ENCODE results near the gene TLE6.

TLE6 gene

DNA sequence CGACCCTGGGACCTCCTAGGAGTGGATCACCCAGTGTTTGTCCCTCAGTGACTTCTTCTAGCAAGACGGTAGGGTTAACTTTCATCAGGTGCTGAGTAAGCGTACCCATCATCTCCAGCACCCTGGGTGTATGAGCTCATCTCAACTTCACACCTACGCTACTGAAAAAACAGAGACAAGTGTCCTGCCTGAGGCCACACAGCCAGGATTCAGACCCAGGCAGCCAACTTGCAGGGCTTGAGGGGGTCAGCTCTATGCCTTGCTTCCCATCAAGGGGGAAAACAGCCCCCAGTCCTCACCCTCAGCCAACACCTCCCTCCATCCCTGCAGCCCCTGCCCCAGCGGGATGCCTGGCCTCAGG is 47.1 kb downstream of the TLE6 start:
- Histone ChIP-seq H3K4me2 (no peak overlapping the region), H3K4me3 (IDR thresholded peaks at IDR 0.05; ENCODE audit: insufficient read depth, low read depth, low read length) (no peak overlapping the region), H3K4me1 (ENCODE audit: low read depth, poor library complexity, severe bottlenecking) (no peaks in the 10 kb centered on the region), H3K9ac (no peak overlapping the region), H3K27me3 (ENCODE audit: insufficient read depth, low read depth) (peaks cover 86% of the 10 kb centered on the region), H3K27ac (no peak overlapping the region), H2AFZ (ENCODE audit: low read depth) (no peak overlapping the region), H3K36me3 (ENCODE audit: insufficient read depth) (no peaks in the 10 kb centered on the region), H4K20me1 (ENCODE audit: insufficient read depth) (no peaks in the 10 kb centered on the region), H3K79me2 (ENCODE audit: insufficient read depth, low read depth) (no peaks in the 10 kb centered on the region)
- no peak for TF ChIP-seq CTCF (conservative IDR thresholded peaks at IDR 0.05; ENCODE audit: low read depth, low read length)

DNA sequence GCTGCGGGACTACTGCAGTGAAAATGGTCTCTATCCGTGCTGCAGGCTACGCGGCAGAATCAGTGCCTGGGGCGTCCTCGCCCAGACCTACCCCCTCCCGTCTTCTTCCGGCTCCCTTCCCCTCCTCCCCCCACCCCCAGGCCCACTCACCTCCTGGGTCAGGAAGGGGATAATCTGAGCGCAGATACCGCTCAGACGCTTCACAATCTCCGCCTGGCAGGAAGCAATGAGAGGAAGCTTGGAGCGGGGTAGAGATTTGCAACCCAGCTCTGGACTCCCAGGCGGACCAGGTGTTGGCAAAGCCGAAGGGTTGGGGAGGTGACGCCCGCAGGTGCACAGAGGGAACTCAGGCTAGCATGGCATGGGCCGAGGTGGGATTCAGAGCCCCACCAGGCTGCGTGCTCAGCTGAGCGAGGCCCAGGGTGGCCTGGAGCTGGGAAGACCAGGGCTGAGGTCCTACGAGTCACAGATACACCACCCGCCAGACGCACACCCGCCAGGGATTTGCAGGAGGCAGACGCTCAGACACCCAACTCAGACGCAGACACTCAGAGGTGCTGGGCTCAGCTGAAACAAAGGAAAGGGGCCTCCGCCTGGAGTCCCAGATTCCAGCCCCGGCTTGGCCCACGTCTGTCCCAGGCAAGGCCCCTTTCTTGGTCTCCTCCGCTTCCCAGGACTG is 47.6 kb downstream of the TLE6 start:
- H4K20me1 ChIP-seq (ENCODE audit: insufficient read depth): no peaks in the 10 kb centered on the region
- H3K36me3 ChIP-seq (ENCODE audit: insufficient read depth): no peaks in the 10 kb centered on the region
- H3K9ac ChIP-seq: no peak overlapping the region
- no peak overlapping the region for H3K4me2 ChIP-seq
- H3K4me1 ChIP-seq (ENCODE audit: low read depth, poor library complexity, severe bottlenecking): no peaks in the 10 kb centered on the region
- no peak overlapping the region for H3K27ac ChIP-seq
- H2AFZ ChIP-seq (ENCODE audit: low read depth): no peak overlapping the region
- peaks cover 86% of the 10 kb centered on the region for H3K27me3 ChIP-seq (ENCODE audit: insufficient read depth, low read depth)
- TF ChIP-seq CTCF (conservative IDR thresholded peaks at IDR 0.05; ENCODE audit: low read depth, low read length): no peak
- H3K4me3 ChIP-seq (IDR thresholded peaks at IDR 0.05; ENCODE audit: insufficient read depth, low read depth, low read length): no peak overlapping the region
- H3K79me2 ChIP-seq (ENCODE audit: insufficient read depth, low read depth): no peaks in the 10 kb centered on the region

- H3K9ac ChIP-seq: no peak overlapping the region
- H3K4me3 ChIP-seq (IDR thresholded peaks at IDR 0.05; ENCODE audit: insufficient read depth, low read depth, low read length): no peak overlapping the region
- no peaks in the 10 kb centered on the region for H3K79me2 ChIP-seq (ENCODE audit: insufficient read depth, low read depth)
- H3K36me3 ChIP-seq (ENCODE audit: insufficient read depth): no peaks in the 10 kb centered on the region
- no peaks in the 10 kb centered on the region for H4K20me1 ChIP-seq (ENCODE audit: insufficient read depth)
- H3K4me1 ChIP-seq (ENCODE audit: low read depth, poor library complexity, severe bottlenecking): no peaks in the 10 kb centered on the region
- H3K27me3 ChIP-seq (ENCODE audit: insufficient read depth, low read depth): peaks cover 86% of the 10 kb centered on the region
- TF ChIP-seq CTCF (conservative IDR thresholded peaks at IDR 0.05; ENCODE audit: low read depth, low read length): no peak
- H2AFZ ChIP-seq (ENCODE audit: low read depth): no peak overlapping the region
- H3K27ac ChIP-seq: no peak overlapping the region
- no peak overlapping the region for H3K4me2 ChIP-seq
Observed at GRCh38 chr19:3025549-3025886, 48.2 kb downstream of the TLE6 start.

GRCh38 chr19:3026768-3027167 is 49.4 kb downstream of the TLE6 start:
- H2AFZ ChIP-seq (ENCODE audit: low read depth): no peak overlapping the region
- H3K79me2 ChIP-seq (ENCODE audit: insufficient read depth, low read depth): no peaks in the 10 kb centered on the region
- H3K4me3 ChIP-seq (IDR thresholded peaks at IDR 0.05; ENCODE audit: insufficient read depth, low read depth, low read length): no peak overlapping the region
- TF ChIP-seq CTCF (conservative IDR thresholded peaks at IDR 0.05; ENCODE audit: low read depth, low read length): no peak
- no peak overlapping the region for H3K27ac ChIP-seq
- H3K27me3 ChIP-seq (ENCODE audit: insufficient read depth, low read depth): peaks cover 86% of the 10 kb centered on the region
- no peak overlapping the region for H3K4me2 ChIP-seq
- no peaks in the 10 kb centered on the region for H3K36me3 ChIP-seq (ENCODE audit: insufficient read depth)
- H3K4me1 ChIP-seq (ENCODE audit: low read depth, poor library complexity, severe bottlenecking): no peaks in the 10 kb centered on the region
- H3K9ac ChIP-seq: no peak overlapping the region
- no peaks in the 10 kb centered on the region for H4K20me1 ChIP-seq (ENCODE audit: insufficient read depth)
